ENCODE data around the gene IKZF1.

DNA sequence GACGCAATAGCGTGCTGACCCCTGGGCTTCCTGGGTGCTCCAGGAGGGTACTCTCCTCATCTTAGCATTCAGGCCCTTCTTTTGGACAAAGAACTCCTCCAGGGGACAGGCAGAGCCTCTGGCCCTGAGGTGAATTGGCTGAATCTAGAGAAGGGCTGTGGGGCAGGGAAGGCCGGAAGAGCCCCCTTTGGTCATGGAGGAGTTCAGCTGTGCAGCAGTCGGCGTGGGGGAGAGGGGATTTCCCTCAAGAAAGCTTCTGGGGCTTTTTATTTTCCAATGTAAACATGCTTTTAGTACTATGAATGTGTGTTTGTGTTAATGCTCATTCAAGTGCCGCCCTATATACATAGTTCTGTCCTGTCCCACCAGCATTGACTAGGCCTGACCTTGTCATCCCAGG is 106.8 kb downstream of the IKZF1 start:
- TF ChIP-seq, protein P1, sequence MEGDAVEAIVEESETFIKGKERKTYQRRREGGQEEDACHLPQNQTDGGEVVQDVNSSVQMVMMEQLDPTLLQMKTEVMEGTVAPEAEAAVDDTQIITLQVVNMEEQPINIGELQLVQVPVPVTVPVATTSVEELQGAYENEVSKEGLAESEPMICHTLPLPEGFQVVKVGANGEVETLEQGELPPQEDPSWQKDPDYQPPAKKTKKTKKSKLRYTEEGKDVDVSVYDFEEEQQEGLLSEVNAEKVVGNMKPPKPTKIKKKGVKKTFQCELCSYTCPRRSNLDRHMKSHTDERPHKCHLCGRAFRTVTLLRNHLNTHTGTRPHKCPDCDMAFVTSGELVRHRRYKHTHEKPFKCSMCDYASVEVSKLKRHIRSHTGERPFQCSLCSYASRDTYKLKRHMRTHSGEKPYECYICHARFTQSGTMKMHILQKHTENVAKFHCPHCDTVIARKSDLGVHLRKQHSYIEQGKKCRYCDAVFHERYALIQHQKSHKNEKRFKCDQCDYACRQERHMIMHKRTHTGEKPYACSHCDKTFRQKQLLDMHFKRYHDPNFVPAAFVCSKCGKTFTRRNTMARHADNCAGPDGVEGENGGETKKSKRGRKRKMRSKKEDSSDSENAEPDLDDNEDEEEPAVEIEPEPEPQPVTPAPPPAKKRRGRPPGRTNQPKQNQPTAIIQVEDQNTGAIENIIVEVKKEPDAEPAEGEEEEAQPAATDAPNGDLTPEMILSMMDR (IDR thresholded peaks at IDR 0.05; ENCODE audit: low read depth, low read length, poor library complexity, severe bottlenecking): no peak
- TF ChIP-seq EZH2phosphoT487 (IDR thresholded peaks at IDR 0.05; ENCODE audit: borderline replicate concordance, low read length): no peak
